ENCODE measurements around the gene GABRG3.

Gene GABRG3

DNA sequence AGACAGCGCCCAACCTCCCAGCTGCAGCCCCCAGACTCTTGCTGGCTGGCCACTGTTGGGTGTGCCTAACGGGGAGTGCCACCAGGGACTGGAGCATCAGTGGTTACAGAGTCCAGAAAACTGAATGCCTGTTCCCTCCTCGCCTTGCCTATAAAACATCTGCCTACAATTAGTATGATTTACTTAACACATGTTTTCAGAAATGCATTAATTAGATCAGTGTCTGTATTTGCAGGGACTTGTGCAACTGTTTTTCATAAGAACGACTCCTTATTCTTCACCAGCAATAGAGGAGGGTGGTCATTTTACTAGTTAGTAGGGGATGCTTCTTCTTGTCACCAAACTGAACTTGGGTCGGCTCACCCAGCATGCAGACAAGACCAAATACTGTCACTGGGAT is 248.7 kb downstream of the GABRG3 start:
- Histone ChIP-seq H3K27me3 (ENCODE audit: low read length) (no peaks in the 10 kb centered on the region), H4K20me1 (ENCODE audit: low read depth, low read length) (no peaks in the 10 kb centered on the region), H3K9me3 (ENCODE audit: insufficient read depth, low read length) (no peaks in the 10 kb centered on the region), H3K9me2 (replicated peaks; ENCODE audit: insufficient read depth, low read length) (no peaks in the 10 kb centered on the region), H2AFZ (ENCODE audit: low read depth, low read length, severe bottlenecking) (no peak overlapping the region), H3K79me2 (ENCODE audit: insufficient read depth, low read length) (no peaks in the 10 kb centered on the region), H3F3A (ENCODE audit: insufficient read depth) (no peaks in the 10 kb centered on the region), H3K27ac (ENCODE audit: low read depth, low read length) (no peak overlapping the region), H3K4me3 (ENCODE audit: insufficient read depth, low read length, poor library complexity, severe bottlenecking) (no peak overlapping the region), H3K4me2 (ENCODE audit: low read depth, low read length, poor library complexity, severe bottlenecking) (no peak overlapping the region), H3K36me3 (ENCODE audit: low read length) (no peaks in the 10 kb centered on the region), H3K9ac (ENCODE audit: low read length) (no peak overlapping the region)
- no peak for TF ChIP-seq EZH2phosphoT487 (conservative IDR thresholded peaks at IDR 0.05; ENCODE audit: low read length)
- TF ChIP-seq, protein P1, sequence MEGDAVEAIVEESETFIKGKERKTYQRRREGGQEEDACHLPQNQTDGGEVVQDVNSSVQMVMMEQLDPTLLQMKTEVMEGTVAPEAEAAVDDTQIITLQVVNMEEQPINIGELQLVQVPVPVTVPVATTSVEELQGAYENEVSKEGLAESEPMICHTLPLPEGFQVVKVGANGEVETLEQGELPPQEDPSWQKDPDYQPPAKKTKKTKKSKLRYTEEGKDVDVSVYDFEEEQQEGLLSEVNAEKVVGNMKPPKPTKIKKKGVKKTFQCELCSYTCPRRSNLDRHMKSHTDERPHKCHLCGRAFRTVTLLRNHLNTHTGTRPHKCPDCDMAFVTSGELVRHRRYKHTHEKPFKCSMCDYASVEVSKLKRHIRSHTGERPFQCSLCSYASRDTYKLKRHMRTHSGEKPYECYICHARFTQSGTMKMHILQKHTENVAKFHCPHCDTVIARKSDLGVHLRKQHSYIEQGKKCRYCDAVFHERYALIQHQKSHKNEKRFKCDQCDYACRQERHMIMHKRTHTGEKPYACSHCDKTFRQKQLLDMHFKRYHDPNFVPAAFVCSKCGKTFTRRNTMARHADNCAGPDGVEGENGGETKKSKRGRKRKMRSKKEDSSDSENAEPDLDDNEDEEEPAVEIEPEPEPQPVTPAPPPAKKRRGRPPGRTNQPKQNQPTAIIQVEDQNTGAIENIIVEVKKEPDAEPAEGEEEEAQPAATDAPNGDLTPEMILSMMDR (IDR thresholded peaks at IDR 0.05; ENCODE audit: insufficient read depth, low read length, poor library complexity, severe bottlenecking) = no peak

DNA sequence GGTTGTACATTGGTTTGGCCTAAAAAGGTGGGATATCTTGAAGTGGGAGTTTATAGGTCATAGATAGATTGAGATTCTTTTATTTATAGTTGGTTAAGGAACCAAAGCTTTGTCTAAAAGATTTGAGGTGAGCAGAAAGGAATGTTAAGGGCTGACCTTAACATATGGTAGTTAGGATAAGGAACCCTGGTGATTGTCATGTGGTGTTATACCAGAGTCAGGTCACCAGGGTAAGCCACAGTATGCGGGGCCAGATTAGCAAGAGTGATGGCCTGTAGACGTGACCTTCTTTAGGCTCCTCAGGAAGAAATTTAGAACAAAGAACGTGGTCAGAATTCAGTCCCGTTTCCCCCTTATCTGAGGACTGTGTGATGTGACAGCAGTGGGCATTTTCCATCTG is 249.2 kb downstream of the GABRG3 start:
- no peak overlapping the region for H2AFZ ChIP-seq (ENCODE audit: low read depth, low read length, severe bottlenecking)
- H3K9me2 ChIP-seq (replicated peaks; ENCODE audit: insufficient read depth, low read length) = no peaks in the 10 kb centered on the region
- H3K9me3 ChIP-seq (ENCODE audit: insufficient read depth, low read length) = no peaks in the 10 kb centered on the region
- H3K36me3 ChIP-seq (ENCODE audit: low read length) = no peaks in the 10 kb centered on the region
- no peak overlapping the region for H3K4me3 ChIP-seq (ENCODE audit: insufficient read depth, low read length, poor library complexity, severe bottlenecking)
- no peak for TF ChIP-seq EZH2phosphoT487 (conservative IDR thresholded peaks at IDR 0.05; ENCODE audit: low read length)
- TF ChIP-seq, protein P1 (IDR thresholded peaks at IDR 0.05; ENCODE audit: insufficient read depth, low read length, poor library complexity, severe bottlenecking) = no peak
- no peak overlapping the region for H3K4me2 ChIP-seq (ENCODE audit: low read depth, low read length, poor library complexity, severe bottlenecking)
- H3K9ac ChIP-seq (ENCODE audit: low read length) = no peak overlapping the region
- no peaks in the 10 kb centered on the region for H3K79me2 ChIP-seq (ENCODE audit: insufficient read depth, low read length)
- H4K20me1 ChIP-seq (ENCODE audit: low read depth, low read length) = no peaks in the 10 kb centered on the region
- H3K27ac ChIP-seq (ENCODE audit: low read depth, low read length) = no peak overlapping the region
- H3K27me3 ChIP-seq (ENCODE audit: low read length) = no peaks in the 10 kb centered on the region
- H3F3A ChIP-seq (ENCODE audit: insufficient read depth) = no peaks in the 10 kb centered on the region

DNA sequence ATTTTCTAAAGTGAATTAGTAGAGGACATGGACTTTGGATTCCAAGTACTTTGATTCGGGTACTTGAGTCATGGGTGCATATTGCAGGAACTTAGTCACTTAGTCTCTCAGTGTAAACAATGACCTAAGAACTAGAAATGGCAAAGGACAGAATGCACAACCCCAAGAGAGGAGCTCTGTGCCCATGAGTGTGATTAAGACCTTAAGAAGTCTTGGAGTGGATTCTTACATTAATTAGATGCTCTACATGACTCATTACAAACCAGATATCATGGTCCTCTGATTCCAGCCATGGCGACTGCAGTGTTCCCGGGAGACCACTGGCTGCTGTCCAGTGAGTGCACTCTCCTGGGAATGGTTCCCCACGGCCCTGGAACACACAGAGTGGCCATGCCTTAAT is 251.5 kb downstream of the GABRG3 start:
- H3K36me3 ChIP-seq (ENCODE audit: low read length) = no peaks in the 10 kb centered on the region

More for the DNA sequence above, 251.5 kb downstream of the GABRG3 start:
- no peak overlapping the region for H3K27ac ChIP-seq (ENCODE audit: low read depth, low read length)
- no peak overlapping the region for H3K4me3 ChIP-seq (ENCODE audit: insufficient read depth, low read length, poor library complexity, severe bottlenecking)
- H3K9me3 ChIP-seq (ENCODE audit: insufficient read depth, low read length) = no peaks in the 10 kb centered on the region
- H3F3A ChIP-seq (ENCODE audit: insufficient read depth) = no peaks in the 10 kb centered on the region
- no peak overlapping the region for H3K9ac ChIP-seq (ENCODE audit: low read length)
- TF ChIP-seq EZH2phosphoT487 (conservative IDR thresholded peaks at IDR 0.05; ENCODE audit: low read length) = no peak
- TF ChIP-seq, protein P1 (IDR thresholded peaks at IDR 0.05; ENCODE audit: insufficient read depth, low read length, poor library complexity, severe bottlenecking) = no peak
- no peaks in the 10 kb centered on the region for H3K79me2 ChIP-seq (ENCODE audit: insufficient read depth, low read length)
- H3K4me2 ChIP-seq (ENCODE audit: low read depth, low read length, poor library complexity, severe bottlenecking) = no peak overlapping the region
- H3K27me3 ChIP-seq (ENCODE audit: low read length) = no peaks in the 10 kb centered on the region
- H4K20me1 ChIP-seq (ENCODE audit: low read depth, low read length) = no peaks in the 10 kb centered on the region
- no peak overlapping the region for H2AFZ ChIP-seq (ENCODE audit: low read depth, low read length, severe bottlenecking)
- no peaks in the 10 kb centered on the region for H3K9me2 ChIP-seq (replicated peaks; ENCODE audit: insufficient read depth, low read length)
